DOHH2 (cell line): ENCODE measurements around the gene SVBP.

Source experiments
- H3F3A ChIP-seq: fragments of 200-600 bp; sonication (generic), shearing (Covaris generic); 2 replicates; pipeline ENCODE4 v1.6.0; 2016; ENCODE audit warnings: antibody characterized with exemption, mild to moderate bottlenecking; ENCODE audit not compliant: control insufficient read depth, insufficient read depth
- H3K27ac ChIP-seq: fragments of 200-600 bp; sonication (generic); 2 replicates; pipeline ENCODE4 v1.5.1; 2014; ENCODE audit warnings: low read depth, mild to moderate bottlenecking, low read length, moderate library complexity
- H3K27me3 ChIP-seq: fragments of 200-600 bp; sonication (generic); 2 replicates; pipeline ENCODE4 v1.6.1; 2014; ENCODE audit warnings: mild to moderate bottlenecking, low read length, mixed read lengths; ENCODE audit not compliant: control insufficient read depth
- H3K36me3 ChIP-seq: fragments of 200-600 bp; sonication (generic); 2 replicates; pipeline ENCODE4 v1.6.1; 2014; ENCODE audit warnings: mild to moderate bottlenecking, low read length, moderate library complexity, mixed read lengths; ENCODE audit not compliant: control insufficient read depth
- H3K4me1 ChIP-seq: fragments of 200-600 bp; sonication (generic); 2 replicates; pipeline ENCODE4 v1.6.1; 2014; ENCODE audit warnings: mild to moderate bottlenecking, low read length, mixed read lengths; ENCODE audit not compliant: control insufficient read depth
- H3K4me2 ChIP-seq: fragments of 200-600 bp; sonication (generic); 2 replicates; pipeline ENCODE4 v1.6.0; 2014; ENCODE audit warnings: mild to moderate bottlenecking, low read length, moderate library complexity
- H3K4me3 ChIP-seq: fragments of 200-600 bp; sonication (generic); 2 replicates; pipeline ENCODE4 v1.5.1; 2014; ENCODE audit warnings: mild to moderate bottlenecking, low read length, mixed read lengths
- H3K79me2 ChIP-seq: fragments of 200-600 bp; sonication (generic); 2 replicates; pipeline ENCODE4 v1.6.1; 2014; ENCODE audit warnings: mild to moderate bottlenecking, low read length, mixed read lengths; ENCODE audit not compliant: control insufficient read depth
- H3K9me2 ChIP-seq: fragments of 200-600 bp; sonication (generic); replicated peaks from 2 replicates; pipeline ENCODE4 v1.6.1; 2014; ENCODE audit warnings: mild to moderate bottlenecking, low read length, mixed read lengths; ENCODE audit not compliant: control insufficient read depth
- H3K9me3 ChIP-seq: fragments of 200-600 bp; sonication (generic); 2 replicates; pipeline ENCODE4 v1.6.1; 2014; ENCODE audit warnings: antibody characterized with exemption, low read length, mixed read lengths; ENCODE audit not compliant: control insufficient read depth, insufficient read depth
- H4K20me1 ChIP-seq: fragments of 200-600 bp; sonication (generic); 2 replicates; pipeline ENCODE4 v1.6.0; 2014; ENCODE audit warnings: low read depth, mild to moderate bottlenecking, antibody characterized with exemption, low read length, moderate library complexity; ENCODE audit not compliant: control insufficient read depth, insufficient read depth
- CTCF ChIP-seq: fragments of 200-600 bp; sonication (generic); IDR thresholded peaks from one replicate; pipeline ENCODE4 v1.5.1; 2014; ENCODE audit warnings: antibody characterized with exemption, mild to moderate bottlenecking, low read depth, low read length; ENCODE audit not compliant: poor library complexity, severe bottlenecking
- EZH2phosphoT487 ChIP-seq: fragments of 200-600 bp; sonication (generic); IDR thresholded peaks from 2 replicates; pipeline ENCODE4 v1.6.1; 2017; ENCODE audit warnings: borderline replicate concordance, mild to moderate bottlenecking, antibody characterized with exemption, low read length, moderate library complexity, mixed read lengths

The SVBP gene

DNA sequence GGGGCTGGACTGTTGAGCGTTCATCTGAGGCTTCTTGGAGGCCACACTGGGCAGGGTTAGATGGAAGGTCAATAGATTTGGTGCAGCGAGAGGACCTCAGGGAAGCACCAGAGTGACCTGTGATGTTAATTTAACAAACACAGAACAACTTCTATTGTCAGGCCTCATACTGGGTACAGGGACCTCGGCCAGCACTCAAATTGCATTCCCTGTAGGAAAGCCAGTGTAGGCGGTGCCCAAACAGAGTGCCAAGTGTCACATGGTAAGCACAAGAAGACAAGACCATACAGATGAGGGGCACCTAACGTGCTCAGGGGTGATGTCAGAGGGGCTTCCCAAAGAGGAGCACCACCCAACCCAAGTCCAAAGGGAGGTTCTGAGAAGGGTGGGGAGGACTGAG is 31.1 kb downstream of the SVBP start:
- Histone ChIP-seq H3K9me3 (no peaks in the 10 kb centered on the region), H4K20me1 (no peaks in the 10 kb centered on the region), H3K79me2 (no peaks in the 10 kb centered on the region), H3K9me2 (no peaks in the 10 kb centered on the region), H3K36me3 (peaks cover 4% of the 10 kb centered on the region), H3K27me3 (no peaks in the 10 kb centered on the region), H3K4me1 (no peaks in the 10 kb centered on the region), H3K27ac (no peak overlapping the region), H3K4me2 (no peak overlapping the region), H3F3A (no peaks in the 10 kb centered on the region), H3K4me3 (no peak overlapping the region)
- no peak for TF ChIP-seq EZH2phosphoT487

- Histone ChIP-seq H3K9me3 (no peaks in the 10 kb centered on the region), H3K36me3 (peaks cover 10% of the 10 kb centered on the region), H4K20me1 (no peaks in the 10 kb centered on the region), H3K79me2 (no peaks in the 10 kb centered on the region), H3K9me2 (no peaks in the 10 kb centered on the region), H3K4me1 (no peaks in the 10 kb centered on the region), H3F3A (no peaks in the 10 kb centered on the region), H3K27me3 (no peaks in the 10 kb centered on the region), H3K4me3 (no peak within 1 kb of the TSS), H3K4me2 (no peak within 1 kb of the TSS), H3K27ac (no peak within 1 kb of the TSS)
- no peak for TF ChIP-seq CTCF
- TF ChIP-seq EZH2phosphoT487 = no peak
Measured at GRCh38 chr1:42784946-42785693, 32.1 kb downstream of the SVBP start, which contains the start of gene TMEM269. TSS of gene TMEM269 (plus strand) at chr1:42784991. CDS start at chr1:42789894, 4,903 bp downstream.

DNA sequence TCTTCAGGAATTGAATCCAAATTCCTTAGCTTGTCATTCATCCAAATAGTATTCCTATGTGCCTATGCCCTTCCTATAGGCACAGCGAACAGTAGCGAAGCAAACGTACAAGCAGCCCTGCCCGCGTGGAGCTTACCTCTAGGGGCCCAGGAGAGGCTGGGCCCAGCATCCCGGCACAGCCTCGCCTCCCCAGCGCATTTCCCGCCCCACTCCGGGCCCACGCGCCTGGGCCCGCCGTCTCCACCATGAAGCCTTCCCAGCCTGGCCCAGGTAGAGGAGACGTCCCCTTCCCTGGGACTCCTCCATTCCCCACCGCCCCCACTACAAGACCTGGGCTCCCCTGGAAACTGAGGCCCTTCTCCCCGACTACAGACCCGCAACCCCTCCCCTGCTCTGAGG is 32.7 kb downstream of the SVBP start:
- Histone ChIP-seq H3K27ac (no peak overlapping the region), H3K4me3 (no peak overlapping the region), H4K20me1 (no peaks in the 10 kb centered on the region), H3K4me2 (no peak overlapping the region), H3K79me2 (no peaks in the 10 kb centered on the region), H3K9me3 (no peaks in the 10 kb centered on the region), H3K27me3 (no peaks in the 10 kb centered on the region), H3K36me3 (peaks cover 15% of the 10 kb centered on the region), H3K9me2 (no peaks in the 10 kb centered on the region), H3F3A (no peaks in the 10 kb centered on the region), H3K4me1 (no peaks in the 10 kb centered on the region)
- TF ChIP-seq CTCF (no peak), EZH2phosphoT487 (no peak)

- Histone ChIP-seq H3K36me3 (peaks cover 24% of the 10 kb centered on the region), H3K4me1 (no peaks in the 10 kb centered on the region), H3K9me3 (no peaks in the 10 kb centered on the region), H3K4me3 (no peak overlapping the region), H3K79me2 (no peaks in the 10 kb centered on the region), H3K4me2 (no peak overlapping the region), H3F3A (no peaks in the 10 kb centered on the region), H3K9me2 (no peaks in the 10 kb centered on the region), H4K20me1 (no peaks in the 10 kb centered on the region), H3K27ac (no peak overlapping the region), H3K27me3 (no peaks in the 10 kb centered on the region)
- TF ChIP-seq CTCF = no peak
- TF ChIP-seq EZH2phosphoT487 = no peak
Measured at GRCh38 chr1:42783092-42783491, 34.1 kb downstream of the SVBP start.
